SK-N-SH (cell line): ENCODE data around the gene DICER1. TPM values are rescaled to one million over a fixed set of nuclear protein-coding genes. Genes with fewer than 3 reads are reported as not detected.
"Not testable (repeated sequence)": the region's sequence is repeated elsewhere in the genome, so short reads cannot be mapped to it uniquely, and the experiment has no call there.

Experiments used
- CTCF ChIA-PET: fragments of 300-600, 350-600 bp; formaldehyde crosslinking; extraction: SDS; loops from one replicate; lab custom pipeline; 2021; lab: Yijun Ruan, JAX
- POLR2A ChIA-PET: fragments of 350-600 bp; sonication (Branson Sonifier 250); formaldehyde crosslinking; extraction: SDS; loops from one replicate; lab custom pipeline; 2020; ENCODE audit warnings: antibody characterized with exemption, inconsistent platforms; lab: Yijun Ruan, JAX
- DNase-seq: peaks from one replicate; pipeline ENCODE4 v3.0.0; 2012
- H2AFZ ChIP-seq: fragments of 200-600 bp; sonication (generic); 2 replicates; pipeline ENCODE4 v1.8.1; 2016; ENCODE audit warnings: antibody characterized with exemption, mild to moderate bottlenecking, low read depth
- H3F3A ChIP-seq: fragments of 200-600 bp; sonication (generic); replicated peaks from 2 replicates; pipeline ENCODE3; 2016; ENCODE audit warnings: antibody characterized with exemption, mild to moderate bottlenecking; ENCODE audit not compliant: insufficient read depth
- H3K27ac ChIP-seq, 2 experiments: fragments of 200-500 bp in 1 of 2; fragments of 200-600 bp in 1 of 2; sonication (Bioruptor generic) in 1 of 2; sonication (generic), shearing (Covaris generic) in 1 of 2; 2 replicates each; pipeline versions ENCODE4 v1.5.1 to v1.6.1; 2014 to 2016; ENCODE audit warnings: low read depth in 2 of 2, inconsistent platforms in 1 of 2, low read length in 1 of 2, mild to moderate bottlenecking in 1 of 2, mixed read lengths in 1 of 2
- H3K27me3 ChIP-seq: fragments of 200-600 bp; sonication (generic), shearing (Covaris generic); 2 replicates; pipeline ENCODE4 v1.6.1; 2016; ENCODE audit warnings: mixed run types; ENCODE audit not compliant: insufficient read depth
- H3K36me3 ChIP-seq, 2 experiments: fragments of 200-500 bp in 1 of 2; fragments of 200-600 bp in 1 of 2; sonication (Bioruptor generic) in 1 of 2; sonication (generic) in 1 of 2; replicated peaks in 1 of 2; 2 replicates each; pipeline versions ENCODE3 to v1.5.1; 2014 to 2016; ENCODE audit warnings: low read length in 1 of 2, mild to moderate bottlenecking in 1 of 2; ENCODE audit not compliant: insufficient read depth in 2 of 2, control insufficient read depth in 1 of 2
- H3K4me1 ChIP-seq, 2 experiments: fragments of 200-500 bp in 1 of 2; fragments of 200-600 bp in 1 of 2; sonication (Bioruptor generic) in 1 of 2; sonication (generic), shearing (Covaris generic) in 1 of 2; 2 replicates each; pipeline versions ENCODE4 v1.5.1 to v1.6.1; 2014 to 2016; ENCODE audit warnings: low read depth in 1 of 2, low read length in 1 of 2, mixed run types in 1 of 2; ENCODE audit not compliant: insufficient read depth in 2 of 2, control insufficient read depth in 1 of 2
- H3K4me2 ChIP-seq: fragments of 200-600 bp; sonication (generic), shearing (Covaris generic); 2 replicates; pipeline ENCODE4 v1.6.1; 2017; ENCODE audit warnings: mixed run types
- H3K4me3 ChIP-seq, 2 experiments: fragments of 200-500 bp in 1 of 2; fragments of 200-600 bp in 1 of 2; sonication (Bioruptor generic) in 1 of 2; sonication (generic), shearing (Covaris generic) in 1 of 2; 2 replicates each; pipeline versions ENCODE4 v1.5.1 to v1.8.1; 2014 to 2016; ENCODE audit warnings: low read depth in 2 of 2, inconsistent platforms in 1 of 2, low read length in 1 of 2, mild to moderate bottlenecking in 1 of 2, mixed read lengths in 1 of 2, moderate library complexity in 1 of 2
- H3K79me2 ChIP-seq: fragments of 200-600 bp; sonication (generic); 2 replicates; pipeline ENCODE4 v1.8.1; 2017; ENCODE audit warnings: mild to moderate bottlenecking; ENCODE audit not compliant: insufficient read depth
- H3K9ac ChIP-seq: fragments of 200-600 bp; sonication (generic); 2 replicates; pipeline ENCODE4 v1.6.1; 2017; ENCODE audit warnings: mixed run types
- H3K9me2 ChIP-seq: fragments of 200-600 bp; sonication (generic); 2 replicates; pipeline ENCODE4 v1.6.1; 2017; ENCODE audit warnings: mixed run types
- H3K9me3 ChIP-seq: fragments of 200-600 bp; sonication (generic); 2 replicates; pipeline ENCODE4 v1.6.1; 2017; ENCODE audit warnings: mixed run types, mild to moderate bottlenecking, moderate library complexity
- H4K20me1 ChIP-seq: fragments of 200-600 bp; sonication (generic); 2 replicates; pipeline ENCODE4 v1.6.1; 2017; ENCODE audit warnings: mild to moderate bottlenecking, mixed run types; ENCODE audit not compliant: insufficient read depth
- CHD2 ChIP-seq: fragments of 150-350 bp; IDR thresholded peaks from 2 replicates; pipeline ENCODE4 v1.6.1; 2018; ENCODE audit warnings: low read length; ENCODE audit not compliant: partially characterized antibody
- CTCF ChIP-seq: fragments of 200-600 bp; sonication (generic); IDR thresholded peaks from 2 replicates; pipeline ENCODE4 v1.6.1; 2017; ENCODE audit warnings: antibody characterized with exemption, mild to moderate bottlenecking, moderate library complexity
- ELF1 ChIP-seq: IDR thresholded peaks from 2 replicates; pipeline ENCODE4 v1.4.0; 2012
- EP300 ChIP-seq, 2 experiments: IDR thresholded peaks; 2 replicates each; pipeline versions ENCODE4 v1.4.0 to v1.6.1; 2012; ENCODE audit warnings: borderline replicate concordance in 1 of 2, low read depth in 1 of 2, low read length in 1 of 2
- GATA2 ChIP-seq: sonication (generic); formaldehyde crosslinking; IDR thresholded peaks from 2 replicates; pipeline ENCODE4 v1.5.0; 2020; ENCODE audit warnings: mild to moderate bottlenecking, missing genetic modification reagents
- RCOR1 ChIP-seq: fragments of 150-350 bp; IDR thresholded peaks from 2 replicates; pipeline ENCODE4 v1.6.1; 2017; ENCODE audit warnings: antibody characterized with exemption, low read length
- SIN3A ChIP-seq: IDR thresholded peaks from 2 replicates; pipeline ENCODE4 v1.6.1; 2012; ENCODE audit warnings: low read depth, mild to moderate bottlenecking, low read length, moderate library complexity, borderline replicate concordance
- TCF12 ChIP-seq: IDR thresholded peaks from 2 replicates; pipeline ENCODE4 v1.4.0; 2012
- TEAD4 ChIP-seq: IDR thresholded peaks from 2 replicates; pipeline ENCODE4 v1.4.0; 2012; ENCODE audit warnings: mild to moderate bottlenecking, borderline replicate concordance; ENCODE audit not compliant: insufficient read depth
- USF2 ChIP-seq: fragments of 150-350 bp; IDR thresholded peaks from 2 replicates; pipeline ENCODE4 v1.6.1; 2017; ENCODE audit warnings: antibody characterized with exemption, low read length, low read depth, borderline replicate concordance
- ZBTB33 ChIP-seq: IDR thresholded peaks from 2 replicates; pipeline ENCODE4 v1.4.0; 2012; ENCODE audit warnings: low read depth, borderline replicate concordance
- WGBS: methylation state at CpG from one replicate; pipeline ENCODE4 v1.1.6; 2017; ENCODE audit warnings: low lambda C conversion rate; 5-methylcytosine and 5-hydroxymethylcytosine counted together
- polyA plus RNA-seq, 3 experiments: library from polyadenylated mRNA; depleted of rRNA; stranded (reverse); fragments of >200 nt; gene quantifications; 2 replicates each; pipeline ENCODE4 v1.2.3, GENCODE V29; 2012

Gene DICER1
- polyA plus RNA-seq, 1 of the 3 experiments (the other 2 are of a cell fraction), result 4.7 TPM

GRCh38 chr14:95182379-95182778 lies 25.1 kb upstream of the DICER1 start (continued):
- TF ChIP-seq ZBTB33 (no peak), EP300 (IDR thresholded peaks at IDR 0.05; ENCODE audit: borderline replicate concordance in 1 of 2, low read depth in 1 of 2, low read length in 1 of 2) (no peak), TCF12 (no peak), SIN3A (no peak), GATA2 (CRISPR knock-in tag) (no peak), CHD2 (no peak), RCOR1 (no peak), ELF1 (no peak), CTCF (no peak)

- H3K4me3 ChIP-seq, result no peak overlapping the region
- H4K20me1 ChIP-seq, result no peaks in the 10 kb centered on the region
- H2AFZ ChIP-seq, result no peak overlapping the region
- ChIA-PET CTCF (no interaction called here), POLR2A (no interaction called here)
- no peaks in the 10 kb centered on the region for H3K79me2 ChIP-seq
- no peak overlapping the region for H3K9ac ChIP-seq
- H3K9me2 ChIP-seq, result no peaks in the 10 kb centered on the region
- H3K4me2 ChIP-seq, result no peak overlapping the region
- no peaks in the 10 kb centered on the region for H3K36me3 ChIP-seq
- no peaks in the 10 kb centered on the region for H3F3A ChIP-seq
- H3K4me1 ChIP-seq, result 0 out of 4 replicates have a peak, but pooled peaks cover 0 to 3% of the 10 kb centered on the region in 2 experiments
- 92% methylated on average over 8 of the region's 8 CpGs for WGBS
- no peaks in the 10 kb centered on the region for H3K27me3 ChIP-seq
- no peak for DNase-seq
- TF ChIP-seq ELF1, result no peak
- no peak for TF ChIP-seq TEAD4
- TF ChIP-seq USF2, result no peak
- no peaks in the 10 kb centered on the region for H3K9me3 ChIP-seq
- no peak overlapping the region for H3K27ac ChIP-seq
Measured at GRCh38 chr14:95180966-95181741, 23.8 kb upstream of the DICER1 start.

GRCh38 chr14:95175670-95176069 lies 18.3 kb upstream of the DICER1 start:
- POLR2A ChIA-PET, H3K4me1 ChIP-seq: not testable (repeated sequence)

More at GRCh38 chr14:95175670-95176069, 18.3 kb upstream of the DICER1 start:
- H3K9ac ChIP-seq, H3K36me3 ChIP-seq, H2AFZ ChIP-seq, H3K27me3 ChIP-seq, H3K9me2 ChIP-seq, H3K4me3 ChIP-seq, CTCF ChIA-PET, DNase-seq, H3K9me3 ChIP-seq, H3K4me2 ChIP-seq, H4K20me1 ChIP-seq, H3F3A ChIP-seq, H3K27ac ChIP-seq, H3K79me2 ChIP-seq: not testable (repeated sequence)
- WGBS, result 92% methylated on average over 3 of the region's 3 CpGs
